GDM1 (cell line): ENCODE results near the gene SCUBE1.
A peak's percentile ranks its signal among the peaks of the same experiment; 100 is the strongest.

ENCODE experiments used
- DNase-seq: peaks from one replicate; lab custom pipeline; 2025; lab: John Stamatoyannopoulos, UW

The SCUBE1 gene

GRCh38 chr22:43155789-43156188 is 187.4 kb downstream of the SCUBE1 start:
- DNase-seq, result no peak

- no peak for DNase-seq
Observed at GRCh38 chr22:43154887-43155536, 188.2 kb downstream of the SCUBE1 start.

DNA sequence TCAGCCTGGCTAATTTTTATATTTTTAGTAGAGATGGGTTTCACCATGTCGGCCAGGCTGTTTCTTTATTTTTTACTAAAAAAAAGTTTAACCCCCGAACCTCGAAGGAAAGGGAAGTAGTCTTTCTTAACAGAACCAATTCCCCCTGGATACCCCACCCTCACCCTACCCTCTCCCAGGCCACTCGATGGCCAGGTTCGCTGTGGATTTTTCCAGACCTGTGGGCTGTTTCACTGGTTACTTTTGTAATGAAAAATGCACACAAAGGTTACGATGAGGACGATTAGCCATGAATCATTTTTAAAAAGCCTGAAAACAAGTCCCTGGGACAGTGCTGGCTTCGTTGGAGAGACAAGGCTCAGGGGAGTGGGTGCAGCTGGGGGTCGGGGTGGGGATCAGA is 189.3 kb downstream of the SCUBE1 start:
- no peak for DNase-seq

DNA sequence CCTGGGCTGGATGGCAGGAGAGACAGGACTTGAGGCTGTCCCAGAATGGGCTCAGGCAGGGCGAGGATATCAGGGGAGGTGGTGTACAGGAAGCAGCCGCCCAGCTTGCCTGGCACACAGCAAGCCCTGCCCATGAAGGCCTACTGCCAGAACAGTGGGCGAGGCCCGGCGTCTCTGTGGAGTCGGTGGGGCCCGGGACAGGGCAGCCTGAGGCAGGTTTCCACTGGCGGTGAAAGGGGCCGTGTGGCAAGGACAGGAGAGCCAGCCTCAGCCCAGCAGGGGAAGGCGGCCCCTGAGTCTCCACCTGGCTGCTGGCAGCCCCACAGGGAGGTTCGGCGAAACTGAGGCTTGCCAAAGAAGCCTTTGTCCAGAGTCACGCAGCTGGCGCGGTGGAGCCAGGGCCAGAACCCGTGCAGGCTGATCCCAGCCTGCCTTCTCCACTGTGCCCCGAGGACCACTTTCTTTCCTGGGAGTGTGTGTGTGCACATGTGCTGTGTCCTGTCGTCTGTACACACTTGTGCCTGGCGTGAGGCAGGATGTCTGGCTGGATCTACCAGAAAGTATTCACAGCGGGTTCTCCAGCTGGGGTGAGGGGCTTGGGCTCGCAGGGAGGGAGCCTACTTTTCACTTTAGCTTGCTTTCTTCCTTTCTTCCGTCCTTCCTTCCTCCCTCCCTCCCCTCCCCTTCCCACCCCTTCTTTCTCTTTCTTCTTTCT is 190.7 kb downstream of the SCUBE1 start:
- no peak for DNase-seq

DNA sequence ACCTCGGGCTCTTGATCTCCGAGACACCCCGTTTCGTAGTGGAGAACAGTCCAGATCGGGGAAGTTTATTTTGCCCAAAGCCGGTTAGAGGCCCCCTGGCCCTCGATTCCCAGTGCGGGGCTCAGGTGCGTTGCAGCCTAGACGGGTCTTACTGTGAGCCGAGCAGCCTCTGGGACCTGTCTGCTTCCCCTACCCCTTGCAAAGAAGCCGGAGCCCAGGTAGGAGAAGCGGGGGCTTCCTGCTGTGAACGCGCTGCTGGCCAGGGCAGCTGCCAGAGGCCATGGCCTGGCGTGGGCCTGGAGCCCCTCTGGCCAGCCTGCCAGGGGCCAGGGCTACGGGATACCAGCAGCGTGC is 191.2 kb downstream of the SCUBE1 start:
- no peak for DNase-seq

- DNase-seq, result peak; percentile 21
Observed at GRCh38 chr22:43151251-43152002, 191.7 kb downstream of the SCUBE1 start, which contains the start of gene TSPO. Gene TSPO, plus strand, starts transcription at chr22:43151559. Its CDS starts 7,680 bp downstream, at chr22:43159239.

DNA sequence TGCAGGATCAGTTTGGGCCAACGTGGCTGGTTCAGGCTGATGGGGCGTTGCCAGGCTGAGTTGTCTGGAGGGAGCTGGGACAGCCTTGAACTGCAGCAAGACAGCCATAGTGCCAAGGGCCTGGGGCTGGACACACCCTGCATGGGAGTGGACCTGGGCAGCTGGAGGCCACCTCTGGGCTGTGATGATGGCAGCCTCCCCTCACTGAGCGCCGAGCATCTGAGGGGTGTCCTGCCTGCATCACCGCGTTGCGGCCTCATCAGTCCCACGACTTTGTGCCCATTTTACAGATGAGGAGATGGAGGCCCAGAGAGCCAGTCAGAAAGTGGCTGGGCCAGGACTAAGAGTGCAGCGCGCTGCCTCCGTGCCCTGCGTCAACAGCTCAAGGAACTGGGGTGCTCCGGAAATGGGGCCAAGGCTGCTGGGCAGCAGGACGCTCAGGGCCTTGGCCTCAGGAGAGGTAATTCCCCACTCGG is 192.4 kb downstream of the SCUBE1 start:
- no peak for DNase-seq

DNA sequence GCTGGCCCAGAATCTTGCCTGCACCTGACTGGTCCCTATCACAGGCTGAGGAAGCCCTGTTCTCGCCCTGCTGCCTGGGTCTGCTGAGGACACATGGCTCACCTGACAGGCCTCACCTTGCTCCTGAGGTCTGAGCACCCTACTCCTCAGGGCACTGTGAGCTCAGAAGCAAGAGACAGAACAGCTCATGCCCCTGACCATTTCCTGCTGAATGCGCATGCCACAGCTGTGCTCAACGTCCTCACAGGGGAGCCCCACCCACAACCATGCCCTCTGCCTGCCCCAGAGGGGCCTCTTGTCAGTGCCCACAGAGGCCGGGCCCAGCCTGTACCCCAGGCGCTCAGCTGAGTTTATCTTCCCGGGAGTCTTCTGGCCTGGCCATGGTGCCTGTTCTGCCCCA is 194.6 kb downstream of the SCUBE1 start:
- DNase-seq, result no peak

DNA sequence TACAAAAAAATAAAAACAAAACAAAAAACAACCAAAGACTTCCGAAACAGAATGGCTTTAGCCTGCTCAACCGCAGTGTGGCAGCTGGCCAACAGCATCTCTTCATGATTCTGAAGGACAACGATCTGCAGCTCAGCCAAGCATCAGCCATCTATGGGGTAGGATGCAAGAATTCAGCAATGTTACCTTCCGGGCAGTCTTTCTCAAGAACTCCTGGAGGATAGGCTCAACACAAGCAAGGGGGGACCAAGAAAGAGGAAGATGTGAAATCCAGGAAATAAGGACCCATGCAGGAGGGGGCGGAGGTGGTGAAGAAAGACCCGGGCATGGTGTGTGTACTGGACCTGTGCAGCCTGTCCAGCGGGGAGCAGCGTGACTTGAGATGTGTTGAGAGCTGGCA is 195.4 kb downstream of the SCUBE1 start:
- DNase-seq, result no peak
